Calu3 (cell line): ENCODE data around the gene SPTB. TPM values are rescaled to one million over a fixed set of nuclear protein-coding genes. Genes with fewer than 3 reads are reported as not detected.

Experiments
- BruUV-seq: library from RNA; stranded (reverse); fragments of 400-500 nt; replicated peaks from 2 replicates; lab custom pipeline; 2021; lab: Mats Ljungman, UMichigan
- CTCF ChIA-PET: fragments of 300-600 bp; sonication (Branson Sonifier 250); formaldehyde crosslinking; loops from one replicate; lab custom pipeline; 2022; ENCODE audit warnings: antibody characterized with exemption; lab: Charles Lee
- DNase-seq: peaks from one replicate; pipeline ENCODE4 v3.0.0; 2022
- H3K27ac Mint-ChIP-seq: one replicate; pipeline ENCODE4 v1.8.0; 2022; ENCODE audit warnings: mixed read lengths; ENCODE audit not compliant: unreplicated experiment
- H3K27me3 Mint-ChIP-seq: one replicate; pipeline ENCODE4 v1.8.0; 2022; ENCODE audit warnings: mixed read lengths; ENCODE audit not compliant: unreplicated experiment
- H3K36me3 Mint-ChIP-seq: one replicate; pipeline ENCODE4 v1.8.0; 2022; ENCODE audit warnings: mild to moderate bottlenecking, moderate library complexity, mixed read lengths; ENCODE audit not compliant: insufficient read depth, unreplicated experiment
- H3K4me1 Mint-ChIP-seq: one replicate; pipeline ENCODE4 v1.8.0; 2022; ENCODE audit warnings: mild to moderate bottlenecking, low read depth, mixed read lengths; ENCODE audit not compliant: unreplicated experiment
- H3K4me3 Mint-ChIP-seq: one replicate; pipeline ENCODE4 v1.8.0; 2022; ENCODE audit warnings: mild to moderate bottlenecking, low read depth, moderate library complexity, mixed read lengths; ENCODE audit not compliant: unreplicated experiment
- H3K9me3 Mint-ChIP-seq: one replicate; pipeline ENCODE4 v1.8.0; 2022; ENCODE audit warnings: low read depth, mixed read lengths; ENCODE audit not compliant: unreplicated experiment
- CTCF ChIP-seq: fragments of 200-600 bp; IDR thresholded peaks from one replicate; pipeline ENCODE4 v1.8.0; 2022; ENCODE audit warnings: antibody characterized with exemption; ENCODE audit not compliant: unreplicated experiment
- intact Hi-C: fragments of 100-400 bp; cut with micrococcal nuclease; formaldehyde crosslinking; loops from one replicate; pipeline ENCODE4 v1.10.0; 2022; ENCODE audit not compliant: unreplicated experiment
- total RNA-seq: library from RNA; stranded (reverse); gene quantifications from 2 replicates; pipeline ENCODE4 v1.2.3, GENCODE V29; 2022

Gene SPTB
- total RNA-seq, 1 experiment from 2014 or later = not detected

- no peaks in the 10 kb centered on the region for H3K9me3 Mint-ChIP-seq
- no peak overlapping the region for H3K4me3 Mint-ChIP-seq
- BruUV-seq = no TSS peak
- no peak for TF ChIP-seq CTCF
- CTCF ChIA-PET = interaction anchor here (0.6 to 0.7 kb wide), 2 partner anchors 117 to 1950 kb away, joined by 3 to 4 read pairs; no protein-coding TSS in a partner anchor
- intact Hi-C loops = no loop called here
- H3K4me1 Mint-ChIP-seq = no peaks in the 10 kb centered on the region
- no peak overlapping the region for H3K27ac Mint-ChIP-seq
- H3K36me3 Mint-ChIP-seq = no peaks in the 10 kb centered on the region
- H3K27me3 Mint-ChIP-seq = peaks cover 96% of the 10 kb centered on the region
- no peak for DNase-seq
Measured at GRCh38 chr14:64870160-64870559, 9.5 kb downstream of the SPTB start.

DNA sequence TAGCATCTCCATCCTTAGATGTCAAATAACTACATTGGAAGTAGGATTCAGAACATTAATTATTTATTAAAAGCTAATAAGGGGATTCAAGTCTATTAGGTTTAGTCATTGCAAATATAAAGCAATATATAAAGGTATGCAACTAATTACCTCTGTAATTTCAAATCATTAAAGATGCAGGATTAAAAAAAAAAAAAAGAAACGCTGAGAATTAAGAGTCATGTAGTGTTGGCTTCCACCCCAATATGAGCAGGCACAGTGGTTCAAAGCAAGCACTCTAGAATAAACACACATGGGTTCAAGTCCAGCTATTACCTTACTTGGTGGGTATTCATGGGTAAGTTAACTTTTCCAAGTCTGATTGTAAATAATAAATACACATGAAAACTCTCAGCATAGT lies 10.9 kb downstream of the SPTB start:
- intact Hi-C loops = no loop called here
- TF ChIP-seq CTCF = no peak
- no peak for DNase-seq
- CTCF ChIA-PET = no interaction called here
- BruUV-seq = no TSS peak
- Mint-ChIP-seq H3K27ac (no peak overlapping the region), H3K27me3 (peaks cover 93% of the 10 kb centered on the region), H3K4me1 (no peaks in the 10 kb centered on the region), H3K9me3 (no peaks in the 10 kb centered on the region), H3K36me3 (no peaks in the 10 kb centered on the region), H3K4me3 (no peak overlapping the region)

- no peaks in the 10 kb centered on the region for H3K9me3 Mint-ChIP-seq
- DNase-seq = no peak
- H3K4me1 Mint-ChIP-seq = no peaks in the 10 kb centered on the region
- H3K36me3 Mint-ChIP-seq = no peaks in the 10 kb centered on the region
- H3K27ac Mint-ChIP-seq = no peak overlapping the region
- H3K4me3 Mint-ChIP-seq = no peak overlapping the region
- BruUV-seq = no TSS peak
- intact Hi-C loops = no loop called here
- no peak for TF ChIP-seq CTCF
- CTCF ChIA-PET = no interaction called here
- peaks cover 93% of the 10 kb centered on the region for H3K27me3 Mint-ChIP-seq
Measured at GRCh38 chr14:64868379-64868778, 11.3 kb downstream of the SPTB start.

DNA sequence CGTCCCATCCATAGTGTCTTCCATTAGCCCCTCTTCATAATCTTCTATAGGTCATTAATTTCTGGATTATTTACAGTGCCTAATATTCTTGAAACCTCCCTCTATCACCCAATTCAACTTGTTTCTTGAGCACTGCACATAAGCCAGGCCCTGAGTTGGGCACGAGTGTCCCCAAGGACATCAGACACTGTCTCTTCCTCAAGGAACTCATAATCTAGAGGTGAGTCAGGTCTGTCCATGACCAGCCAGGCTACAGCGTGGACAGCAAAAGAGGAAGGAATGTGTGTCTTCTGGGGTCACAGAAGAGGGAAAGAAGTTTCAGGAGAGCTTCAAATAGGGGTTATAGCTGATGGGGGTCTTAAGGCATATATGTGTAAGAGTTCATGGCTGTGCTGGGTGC lies 12.5 kb downstream of the SPTB start:
- Mint-ChIP-seq H3K4me3 (no peak overlapping the region), H3K27ac (no peak overlapping the region), H3K4me1 (no peaks in the 10 kb centered on the region), H3K9me3 (no peaks in the 10 kb centered on the region), H3K27me3 (peaks cover 91% of the 10 kb centered on the region), H3K36me3 (no peaks in the 10 kb centered on the region)
- DNase-seq = no peak
- intact Hi-C loops = no loop called here
- no TSS peak for BruUV-seq
- no peak for TF ChIP-seq CTCF
- CTCF ChIA-PET = no interaction called here
